K562 (cell line): ENCODE measurements around the gene CACNA1C. TPM values are rescaled to one million over a fixed set of nuclear protein-coding genes. Genes with fewer than 3 reads are reported as not detected.

Source experiments
- ATAC-seq: fragments of 200-7000 bp; cut with Tn5 transposase; 3 replicates; pipeline ENCODE4 v1.9.1; 2020; ENCODE audit warnings: moderate library complexity
- BruUV-seq: library from RNA; stranded (reverse); fragments of 400-500 nt; replicated peaks from 2 replicates; lab custom pipeline; 2021; lab: Mats Ljungman, UMichigan
- CTCF ChIA-PET: fragments of 300-600 bp; formaldehyde crosslinking; extraction: SDS; loops from one replicate; lab custom pipeline; 2021; ENCODE audit warnings: low intra/inter-chr PET ratio; lab: Yijun Ruan, JAX
- POLR2A ChIA-PET: fragments of 300-600, 350-650 bp; sonication (Branson Sonifier 250); formaldehyde crosslinking; extraction: SDS; loops from one replicate; lab custom pipeline; 2021; ENCODE audit warnings: antibody characterized with exemption, inconsistent platforms; lab: Yijun Ruan, JAX
- DNase-seq, 4 experiments: peaks; one replicate each; pipeline versions ENCODE4 v3.0.0 to v3.0.0-alpha.2; 2011 to 2018; ENCODE audit warnings: low spot score in 3 of 4, mixed read lengths in 3 of 4; ENCODE audit errors: extremely low read depth in 1 of 4
- FAIRE-seq: peaks from 2 replicates; lab custom pipeline; 2011; peaks lifted over from hg19 to GRCh38; lab: Jason Lieb, UNC
- H2AFZ ChIP-seq: 2 replicates; pipeline ENCODE4 v1.6.0; 2011; ENCODE audit warnings: low read depth, low read length, control low read depth, inconsistent platforms
- H3K27ac ChIP-seq: fragments of 200-600 bp; 3 replicates; pipeline ENCODE4 v1.8.0; 2011; ENCODE audit warnings: low read depth, mild to moderate bottlenecking, control low read depth, inconsistent platforms, low read length, moderate library complexity, mixed read lengths; ENCODE audit errors: extremely low read depth
- H3K27me3 ChIP-seq, 2 experiments: fragments of 300-600 bp in 1 of 2; 2 replicates in 1 of 2; 3 replicates in 1 of 2; pipeline versions ENCODE4 v1.6.0 to v1.8.0; 2011; ENCODE audit warnings: inconsistent platforms in 2 of 2, low read length in 2 of 2, mild to moderate bottlenecking in 1 of 2, mixed read lengths in 1 of 2, moderate library complexity in 1 of 2; ENCODE audit not compliant: control insufficient read depth in 2 of 2, insufficient read depth in 2 of 2
- H3K36me3 ChIP-seq: fragments of 300-600 bp; 3 replicates; pipeline ENCODE4 v1.8.0; 2011; ENCODE audit warnings: mild to moderate bottlenecking, low read length, inconsistent platforms; ENCODE audit not compliant: control insufficient read depth, insufficient read depth
- H3K4me1 ChIP-seq, 2 experiments: fragments of 200-600 bp in 1 of 2; replicated peaks in 1 of 2; 2 replicates in 1 of 2; 3 replicates in 1 of 2; pipeline versions ENCODE4 v1.5.1 to v1.8.0; 2011; ENCODE audit warnings: inconsistent platforms in 2 of 2, low read length in 2 of 2, mild to moderate bottlenecking in 1 of 2, mixed read lengths in 1 of 2, moderate library complexity in 1 of 2; ENCODE audit not compliant: control insufficient read depth in 2 of 2, insufficient read depth in 2 of 2
- H3K4me2 ChIP-seq: 2 replicates; pipeline ENCODE4 v1.6.1; 2011; ENCODE audit warnings: low read length, control low read depth, inconsistent platforms, mixed read lengths; ENCODE audit not compliant: insufficient read depth
- H3K4me3 ChIP-seq: fragments of 200-600 bp; sonication (generic), shearing (Covaris generic); 2 replicates; pipeline ENCODE4 v1.5.1; 2016; ENCODE audit warnings: control low read depth, inconsistent platforms
- H3K79me2 ChIP-seq: fragments of 200-600 bp; 3 replicates; pipeline ENCODE4 v1.8.0; 2011; ENCODE audit warnings: low read length, inconsistent platforms; ENCODE audit not compliant: control insufficient read depth, insufficient read depth
- H3K9ac ChIP-seq, 2 experiments: 2 replicates each; pipeline versions ENCODE4 v1.6.0 to v1.6.1; 2011; ENCODE audit warnings: low read depth in 2 of 2, low read length in 2 of 2, control low read depth in 1 of 2, inconsistent platforms in 1 of 2, mild to moderate bottlenecking in 1 of 2, mixed read lengths in 1 of 2; ENCODE audit not compliant: insufficient read depth in 1 of 2
- H3K9me1 ChIP-seq: one replicate; pipeline ENCODE4 v1.6.0; 2011; ENCODE audit warnings: inconsistent platforms, mild to moderate bottlenecking, low read length, moderate library complexity; ENCODE audit not compliant: control insufficient read depth, insufficient read depth
- H3K9me3 ChIP-seq: replicated peaks from 2 replicates; pipeline ENCODE4 v1.5.1; 2011; ENCODE audit warnings: low read depth, low read length, inconsistent platforms; ENCODE audit not compliant: control insufficient read depth, insufficient read depth
- H4K20me1 ChIP-seq: replicated peaks from 2 replicates; pipeline ENCODE4 v1.6.1; 2011; ENCODE audit warnings: low read length, inconsistent platforms, mixed read lengths; ENCODE audit not compliant: control insufficient read depth, insufficient read depth
- CGGBP1 ChIP-seq: fragments of 250-450 bp; sonication (Bioruptor Pico); IDR thresholded peaks from 2 replicates; pipeline ENCODE4 v1.9.0; 2021; ENCODE audit warnings: mild to moderate bottlenecking
- DMBX1 ChIP-seq: fragments of 250-450 bp; sonication (Bioruptor Pico); IDR thresholded peaks from 2 replicates; pipeline ENCODE4 v1.8.0; 2022; ENCODE audit warnings: inconsistent platforms, mild to moderate bottlenecking, moderate library complexity, borderline replicate concordance
- ETV5 ChIP-seq: sonication (generic); formaldehyde crosslinking; IDR thresholded peaks from 2 replicates; pipeline ENCODE4 v1.4.0; 2020; ENCODE audit warnings: low read depth, mild to moderate bottlenecking, missing genetic modification reagents
- FOS ChIP-seq: IDR thresholded peaks from 3 replicates; pipeline ENCODE4 v1.6.1; 2011; ENCODE audit not compliant: insufficient read length; ENCODE audit errors: extremely low read depth
- NCOR1 ChIP-seq: fragments of 450-650 bp; IDR thresholded peaks from 2 replicates; pipeline ENCODE4 v1.6.1; 2016; ENCODE audit warnings: mild to moderate bottlenecking, moderate library complexity
- RBM22 ChIP-seq: fragments of 200-400 bp; formaldehyde crosslinking; IDR thresholded peaks from 2 replicates; pipeline ENCODE4 v1.6.1; 2018; ENCODE audit warnings: low read length, low read depth; ENCODE audit not compliant: poor library complexity, severe bottlenecking
- REST ChIP-seq, 2 experiments: fragments of 450-650 bp; formaldehyde crosslinking in 1 of 2; IDR thresholded peaks; 2 replicates each; pipeline versions ENCODE4 v1.4.0 to v1.6.1; 2014 to 2020; ENCODE audit warnings: mild to moderate bottlenecking in 2 of 2, borderline replicate concordance in 1 of 2, low read depth in 1 of 2
- SFPQ ChIP-seq: fragments of 200-400 bp; formaldehyde crosslinking; IDR thresholded peaks from 2 replicates; pipeline ENCODE4 v1.6.1; 2017; ENCODE audit warnings: mild to moderate bottlenecking, low read depth, low read length, moderate library complexity
- TAL1 ChIP-seq: fragments of 450-650 bp; IDR thresholded peaks from 2 replicates; pipeline ENCODE4 v1.6.1; 2016; ENCODE audit warnings: mild to moderate bottlenecking
- ZNF282 ChIP-seq: sonication (generic); formaldehyde crosslinking; IDR thresholded peaks from 2 replicates; pipeline ENCODE4 v1.8.1; 2023; ENCODE audit warnings: missing genetic modification reagents
- ZNF445 ChIP-seq: fragments of 250-450 bp; sonication (Bioruptor Pico); IDR thresholded peaks from 2 replicates; pipeline ENCODE4 v1.4.0; 2020; ENCODE audit warnings: low read depth, mild to moderate bottlenecking, moderate library complexity
- WGBS: fragments of 100-300 bp; shearing (Covaris generic); methylation state at CpG from one replicate; pipeline ENCODE4 v1.1.6; 2016; ENCODE audit warnings: low coverage, mixed read lengths; ENCODE audit not compliant: insufficient coverage; ENCODE audit errors: missing lambda C conversion rate; 5-methylcytosine and 5-hydroxymethylcytosine counted together
- in situ Hi-C: fragments of 300-500 bp; cut with MboI; formaldehyde crosslinking; loops from 4 replicates; pipeline ENCODE4 v1.15.0; 2018; ENCODE audit warnings: inconsistent platforms, mixed read lengths
- intact Hi-C: fragments of 100-400 bp; cut with micrococcal nuclease; formaldehyde crosslinking; loops from 2 replicates; pipeline ENCODE4 v1.14.2; 2022
- polyA plus RNA-seq, 8 experiments: library from polyadenylated mRNA; depleted of rRNA in 4 of 8; stranded (reverse) in 5 of 8; unstranded in 3 of 8; fragments of >200 nt; fragmentation: Nextera tagmentation in 2 of 8; fragmentation: Illumina TruSeq in 1 of 8; extraction: Ambion mirVana in 2 of 8; extraction: Trizol in 1 of 8; gene quantifications; 2 replicates each; pipeline versions ENCODE4 v1.2.1 to v1.2.3, GENCODE V29; 2011 to 2014; ENCODE audit warnings: inconsistent platforms in 1 of 8, missing spikeins in 1 of 8
- total RNA-seq, 7 experiments: library from RNA; depleted of rRNA in 6 of 7; stranded (reverse); fragments of >200 nt in 6 of 7; fragmentation: Illumina TruSeq in 2 of 7; extraction: Trizol in 2 of 7; gene quantifications; 2 replicates each; pipeline versions ENCODE4 v1.2.1 to v1.2.3, GENCODE V29; 2011 to 2021; ENCODE audit warnings: low replicate concordance in 1 of 7

Gene CACNA1C
- total and polyA plus RNA-seq, 9 of the 15 experiments (the other 6 are each of a cell fraction or from before 2014, with no cell fraction given), result not detected

GRCh38 chr12:2639020-2639298, 586.2 kb downstream of the CACNA1C start:
- no peak for ATAC-seq
- peaks cover 0 to 53% of the 10 kb centered on the region in 2 experiments; a peak in 4 of 5 replicates for H3K27me3 ChIP-seq

More at GRCh38 chr12:2639020-2639298, 586.2 kb downstream of the CACNA1C start:
- Histone ChIP-seq H3K9ac (no peak overlapping the region), H4K20me1 (no peaks in the 10 kb centered on the region), H3K4me3 (no peak overlapping the region), H3K4me1 (peaks cover 0 to under 1% of the 10 kb centered on the region in 2 experiments; a peak in 1 of 5 replicates), H3K4me2 (no peak overlapping the region), H3K79me2 (no peaks in the 10 kb centered on the region), H2AFZ (no peak overlapping the region), H3K9me3 (no peaks in the 10 kb centered on the region), H3K27ac (no peak overlapping the region), H3K36me3 (no peaks in the 10 kb centered on the region), H3K9me1 (peaks cover 3% of the 10 kb centered on the region)
- BruUV-seq, result no TSS peak
- no peak for TF ChIP-seq ZNF445
- no peak for TF ChIP-seq RBM22
- no peak for TF ChIP-seq TAL1
- TF ChIP-seq NCOR1, result no peak
- no peak for TF ChIP-seq ETV5 (CRISPR knock-in tag)
- no peak for TF ChIP-seq SFPQ
- no peak for TF ChIP-seq ZNF282
- TF ChIP-seq CGGBP1, result no peak
- TF ChIP-seq FOS, result no peak
- TF ChIP-seq DMBX1, result no peak
- TF ChIP-seq REST (IDR thresholded peaks at IDR 0.05; ENCODE audit: borderline replicate concordance), result no peak
- no peak for TF ChIP-seq REST (CRISPR knock-in tag; IDR thresholded peaks at IDR 0.05; ENCODE audit: low read depth)
- ChIA-PET POLR2A (no interaction called here), CTCF (no interaction called here)
- DNase-seq, result no peak
- 0% methylated on average over 3 of the region's 10 CpGs for WGBS
- intact Hi-C loops (no loop called here), in situ Hi-C loops (no loop called here)
- no peak for FAIRE-seq
